ENCODE measurements around the gene MT1G. TPM values are rescaled to one million over a fixed set of nuclear protein-coding genes. Genes with fewer than 3 reads are reported as not detected.
"Not testable (repeated sequence)": the region's sequence is repeated elsewhere in the genome, so short reads cannot be mapped to it uniquely, and the experiment has no call there.

Gene MT1G
- not detected in 2 replicates for total RNA-seq (2022)
- not detected for Bru-seq, nascent RNA
- BruChase-seq, experiment 1, labeled RNA remaining after a 6-hour chase = not detected
- BruChase-seq, experiment 2, labeled RNA remaining after a 2-hour chase = not detected
- long read RNA-seq = 0 reads

GRCh38 chr16:56667581-56668571 is at the start of gene MT1G:
TSS of gene MT1G (minus strand) at chr16:56668065. CDS start at chr16:56667993, 72 bp downstream.
- DNase-seq (ENCODE audit: unreplicated experiment) = no peak
- no peak for TF ChIP-seq CTCF (IDR thresholded peaks at IDR 0.05; ENCODE audit: unreplicated experiment)
- ChIA-PET POLR2A (interaction anchor here (1.1 kb wide), 1 partner anchor 34 kb away, joined by 4 read pairs; no protein-coding TSS in a partner anchor), CTCF (interaction anchor here (0.8 to 1.0 kb wide), 2 partner anchors 38 to 67 kb away, joined by 3 read pairs; no protein-coding TSS in a partner anchor)
- H3K4me3 Mint-ChIP-seq (ENCODE audit: unreplicated experiment) = no peak within 1 kb of the TSS
- intact Hi-C loops (cut with micrococcal nuclease) = no loop called here
- no peaks in the 10 kb centered on the region for H3K9me3 Mint-ChIP-seq (ENCODE audit: unreplicated experiment)
- no peak within 1 kb of the TSS for H3K27ac Mint-ChIP-seq (ENCODE audit: low read depth, unreplicated experiment)
- BruUV-seq (replicated peaks) = no TSS peak
- peaks cover 9% of the 10 kb centered on the region for H3K27me3 Mint-ChIP-seq (ENCODE audit: insufficient read depth, unreplicated experiment)
- H3K36me3 Mint-ChIP-seq (ENCODE audit: insufficient read depth, unreplicated experiment) = no peaks in the 10 kb centered on the region
- H3K4me1 Mint-ChIP-seq (ENCODE audit: insufficient read depth, unreplicated experiment) = no peaks in the 10 kb centered on the region

- H3K4me1 Mint-ChIP-seq (ENCODE audit: insufficient read depth, unreplicated experiment); DNase-seq (ENCODE audit: unreplicated experiment); intact Hi-C loops (cut with micrococcal nuclease); BruUV-seq (replicated peaks); H3K27ac Mint-ChIP-seq (ENCODE audit: low read depth, unreplicated experiment); H3K36me3 Mint-ChIP-seq (ENCODE audit: insufficient read depth, unreplicated experiment); H3K4me3 Mint-ChIP-seq (ENCODE audit: unreplicated experiment); H3K27me3 Mint-ChIP-seq (ENCODE audit: insufficient read depth, unreplicated experiment); H3K9me3 Mint-ChIP-seq (ENCODE audit: unreplicated experiment): not testable (repeated sequence)
- POLR2A ChIA-PET = interaction anchor here (0.5 to 1.2 kb wide), 2 partner anchors 12 to 35 kb away, joined by 3 to 6 read pairs; partner anchors contain the start of gene MT1X
- CTCF ChIA-PET = interaction anchor here (0.7 to 2.8 kb wide), 4 partner anchors 15 to 451 kb away, joined by 3 to 20 read pairs (median 4); no protein-coding TSS in a partner anchor
Observed at GRCh38 chr16:56717532-56717931, 49.7 kb upstream of the MT1G start.

GRCh38 chr16:56716761-56717160 is 48.9 kb upstream of the MT1G start:
- CTCF ChIA-PET = interaction anchor here (0.7 to 2.8 kb wide), 5 partner anchors 14 to 452 kb away, joined by 3 to 20 read pairs (median 4); no protein-coding TSS in a partner anchor
- DNase-seq (ENCODE audit: unreplicated experiment) = no peak
- BruUV-seq (replicated peaks) = no TSS peak
- intact Hi-C loops (cut with micrococcal nuclease) = no loop called here
- no peaks in the 10 kb centered on the region for H3K9me3 Mint-ChIP-seq (ENCODE audit: unreplicated experiment)
- POLR2A ChIA-PET = interaction anchor here (1.2 kb wide), 1 partner anchor 13 kb away, joined by 6 read pairs; no protein-coding TSS in a partner anchor
- no peaks in the 10 kb centered on the region for H3K27me3 Mint-ChIP-seq (ENCODE audit: insufficient read depth, unreplicated experiment)
- no peak for TF ChIP-seq CTCF (IDR thresholded peaks at IDR 0.05; ENCODE audit: unreplicated experiment)
- no peak overlapping the region for H3K27ac Mint-ChIP-seq (ENCODE audit: low read depth, unreplicated experiment)
- no peaks in the 10 kb centered on the region for H3K36me3 Mint-ChIP-seq (ENCODE audit: insufficient read depth, unreplicated experiment)
- no peaks in the 10 kb centered on the region for H3K4me1 Mint-ChIP-seq (ENCODE audit: insufficient read depth, unreplicated experiment)
- H3K4me3 Mint-ChIP-seq (ENCODE audit: unreplicated experiment) = no peak overlapping the region

GRCh38 chr16:56715126-56715525 is 47.3 kb upstream of the MT1G start:
- H3K4me1 Mint-ChIP-seq (ENCODE audit: insufficient read depth, unreplicated experiment) = no peaks in the 10 kb centered on the region
- H3K27ac Mint-ChIP-seq (ENCODE audit: low read depth, unreplicated experiment) = no peak overlapping the region
- intact Hi-C loops (cut with micrococcal nuclease) = no loop called here
- BruUV-seq (replicated peaks) = no TSS peak
- no peaks in the 10 kb centered on the region for H3K9me3 Mint-ChIP-seq (ENCODE audit: unreplicated experiment)
- POLR2A ChIA-PET = interaction anchor here (0.9 kb wide), 1 partner anchor 32 kb away, joined by 3 read pairs; no protein-coding TSS in a partner anchor
- no peaks in the 10 kb centered on the region for H3K36me3 Mint-ChIP-seq (ENCODE audit: insufficient read depth, unreplicated experiment)
- no peaks in the 10 kb centered on the region for H3K27me3 Mint-ChIP-seq (ENCODE audit: insufficient read depth, unreplicated experiment)
- no peak for TF ChIP-seq CTCF (IDR thresholded peaks at IDR 0.05; ENCODE audit: unreplicated experiment)
- CTCF ChIA-PET = interaction anchor here (0.6 to 2.8 kb wide), 3 partner anchors 13 to 151 kb away, joined by 4 to 20 read pairs (median 4); no protein-coding TSS in a partner anchor
- no peak overlapping the region for H3K4me3 Mint-ChIP-seq (ENCODE audit: unreplicated experiment)
- DNase-seq (ENCODE audit: unreplicated experiment) = no peak
